Measurements from ENCODE around the gene COMMD1. TPM values are rescaled to one million over a fixed set of nuclear protein-coding genes. Genes with fewer than 3 reads are reported as not detected.

COMMD1 gene
- total and polyA plus RNA-seq, 2 experiments from 2014 or later, result 54.9 to 83.7 TPM

- TF ChIP-seq REST (IDR thresholded peaks at IDR 0.05; ENCODE audit: unreplicated experiment) (no peak), CREB1 (CRISPR knock-in tag; IDR thresholded peaks at IDR 0.05; ENCODE audit: low read depth) (no peak), ZNF331 (CRISPR knock-in tag; IDR thresholded peaks at IDR 0.05; ENCODE audit: low read depth) (no peak), EZH2phosphoT487 (IDR thresholded peaks at IDR 0.05; ENCODE audit: unreplicated experiment) (no peak), ZNF114 (CRISPR knock-in tag; IDR thresholded peaks at IDR 0.05) (no peak), JUNB (IDR thresholded peaks at IDR 0.05; ENCODE audit: unreplicated experiment) (no peak)
Measured at GRCh38 chr2:62071760-62072680, 166.5 kb downstream of the COMMD1 start (continued).

DNA sequence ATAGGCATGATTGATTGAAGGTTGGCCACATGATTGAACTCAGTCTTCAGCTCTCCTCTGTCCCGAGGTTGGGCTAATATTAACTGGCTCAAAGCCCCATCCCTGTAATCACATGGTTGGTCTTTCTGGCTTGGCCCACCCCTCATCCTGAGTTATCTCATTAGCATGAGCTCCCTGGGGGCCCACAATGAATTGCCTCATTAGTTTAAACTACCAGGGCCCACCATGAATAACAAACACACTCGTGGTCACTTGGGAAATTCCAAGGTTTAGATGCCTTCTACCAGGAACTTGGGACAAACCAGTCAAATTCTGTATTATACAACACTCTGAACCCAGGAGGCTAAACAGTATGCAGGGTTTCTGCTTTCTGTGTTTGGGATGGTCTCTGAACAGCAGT lies 168.8 kb downstream of the COMMD1 start:
- H3K4me1 Mint-ChIP-seq, result peaks cover 16% of the 10 kb centered on the region
- peaks cover 5% of the 10 kb centered on the region; the same call in 1 of the 2 replicates for H3K36me3 ChIP-seq (ENCODE audit: insufficient read depth)
- H3K9me3 Mint-ChIP-seq, result peaks cover 29% of the 10 kb centered on the region
- H3K27ac ChIP-seq (ENCODE audit: low read depth), result no peak overlapping the region; the same call in 1 of the 2 replicates
- H3K36me3 Mint-ChIP-seq (ENCODE audit: low read depth), result peaks cover 43% of the 10 kb centered on the region
- DNase-seq (ENCODE audit: low spot score), result peak; percentile 56
- no peak overlapping the region for H3K4me3 ChIP-seq
- H4K20me1 ChIP-seq (replicated peaks; ENCODE audit: insufficient read depth), result no peaks in the 10 kb centered on the region
- no peak overlapping the region for H3K4me3 Mint-ChIP-seq
- H3K4me2 ChIP-seq, result no peak overlapping the region
- ATAC-seq, result peak; percentile 54
- H3K4me1 ChIP-seq (ENCODE audit: insufficient read depth), result peaks cover 19% of the 10 kb centered on the region; the same call in 1 of the 2 replicates
- H3K79me2 ChIP-seq (replicated peaks; ENCODE audit: insufficient read depth), result no peaks in the 10 kb centered on the region
- no peak overlapping the region for H3K27ac Mint-ChIP-seq
- H3K9me2 ChIP-seq (ENCODE audit: insufficient read depth), result peaks cover 8% of the 10 kb centered on the region
- no peak overlapping the region for H2AFZ ChIP-seq
- H3K27me3 ChIP-seq (ENCODE audit: insufficient read depth), result no peaks in the 10 kb centered on the region
- H3F3A ChIP-seq (replicated peaks; ENCODE audit: low read depth), result 0 out of 2 replicates have a peak, but pooled peaks cover 3% of the 10 kb centered on the region
- no peaks in the 10 kb centered on the region for H3K27me3 Mint-ChIP-seq (ENCODE audit: insufficient read depth, low read depth, poor library complexity)
- TF ChIP-seq CREB1 (CRISPR knock-in tag; IDR thresholded peaks at IDR 0.05; ENCODE audit: low read depth) (no peak), REST (IDR thresholded peaks at IDR 0.05; ENCODE audit: unreplicated experiment) (no peak), EZH2 (IDR thresholded peaks at IDR 0.05; ENCODE audit: low read depth, unreplicated experiment) (no peak), ETS1 (IDR thresholded peaks at IDR 0.05) (no peak), EZH2phosphoT487 (IDR thresholded peaks at IDR 0.05; ENCODE audit: unreplicated experiment) (no peak), JUNB (IDR thresholded peaks at IDR 0.05; ENCODE audit: unreplicated experiment) (no peak), POLR2AphosphoS5 (IDR thresholded peaks at IDR 0.05; ENCODE audit: low read depth) (no peak), ZNF331 (CRISPR knock-in tag; IDR thresholded peaks at IDR 0.05; ENCODE audit: low read depth) (no peak), ZNF114 (CRISPR knock-in tag; IDR thresholded peaks at IDR 0.05) (no peak)

All from GM23338 (cell line).